HG03064 (cell line): ENCODE results near the gene RCAN1.
A peak's percentile ranks its signal among the peaks of the same experiment; 100 is the strongest.

Experiments
- ATAC-seq: cut with Tn5 transposase; IDR thresholded peaks from one replicate; pipeline ENCODE4 v1.9.1; 2021; ENCODE audit warnings: low read depth; ENCODE audit not compliant: unreplicated experiment

Gene RCAN1

GRCh38 chr21:34545079-34545884 lies 69.6 kb downstream of the RCAN1 start:
- peak; percentile 75 for ATAC-seq

GRCh38 chr21:34544032-34544496 lies 70.8 kb downstream of the RCAN1 start:
- ATAC-seq: no peak

GRCh38 chr21:34543017-34543416 lies 71.9 kb downstream of the RCAN1 start:
- no peak for ATAC-seq

- no peak for ATAC-seq
Measured at GRCh38 chr21:34540206-34540605, 74.7 kb downstream of the RCAN1 start.

GRCh38 chr21:34537838-34538237 lies 77.1 kb downstream of the RCAN1 start:
- ATAC-seq: no peak

- no peak for ATAC-seq
Measured at GRCh38 chr21:34536820-34537219, 78.1 kb downstream of the RCAN1 start.

- no peak for ATAC-seq
Measured at GRCh38 chr21:34536311-34536710, 78.6 kb downstream of the RCAN1 start.

GRCh38 chr21:34535886-34536285 lies 79.0 kb downstream of the RCAN1 start:
- ATAC-seq: no peak

GRCh38 chr21:34534522-34534921 lies 80.4 kb downstream of the RCAN1 start:
- no peak for ATAC-seq

- ATAC-seq: no peak
Measured at GRCh38 chr21:34533938-34534337, 81.0 kb downstream of the RCAN1 start.

- ATAC-seq: no peak
Measured at GRCh38 chr21:34531399-34531798, 83.5 kb downstream of the RCAN1 start.

GRCh38 chr21:34530261-34530660 lies 84.7 kb downstream of the RCAN1 start:
- ATAC-seq: no peak

- no peak for ATAC-seq
Measured at GRCh38 chr21:34528131-34528561, 86.8 kb downstream of the RCAN1 start.

- ATAC-seq: no peak
Measured at GRCh38 chr21:34526618-34527290, 88.2 kb downstream of the RCAN1 start.

GRCh38 chr21:34526241-34526617 lies 88.7 kb downstream of the RCAN1 start:
- no peak for ATAC-seq

- no peak for ATAC-seq
Measured at GRCh38 chr21:34524646-34525601, 90.0 kb downstream of the RCAN1 start.

GRCh38 chr21:34523019-34523555 lies 91.8 kb downstream of the RCAN1 start:
- ATAC-seq: no peak

GRCh38 chr21:34522284-34522683 lies 92.6 kb downstream of the RCAN1 start:
- ATAC-seq: no peak

- no peak for ATAC-seq
Measured at GRCh38 chr21:34521561-34521960, 93.4 kb downstream of the RCAN1 start.

GRCh38 chr21:34520764-34521508 lies 94.0 kb downstream of the RCAN1 start:
- no peak for ATAC-seq
